NCI-H524 (cell line): ENCODE results near the gene ENGASE.

Experiments used
- DNase-seq, 2 experiments: peaks; one replicate each; lab custom pipeline; 2025; lab: John Stamatoyannopoulos, UW

Gene ENGASE

DNA sequence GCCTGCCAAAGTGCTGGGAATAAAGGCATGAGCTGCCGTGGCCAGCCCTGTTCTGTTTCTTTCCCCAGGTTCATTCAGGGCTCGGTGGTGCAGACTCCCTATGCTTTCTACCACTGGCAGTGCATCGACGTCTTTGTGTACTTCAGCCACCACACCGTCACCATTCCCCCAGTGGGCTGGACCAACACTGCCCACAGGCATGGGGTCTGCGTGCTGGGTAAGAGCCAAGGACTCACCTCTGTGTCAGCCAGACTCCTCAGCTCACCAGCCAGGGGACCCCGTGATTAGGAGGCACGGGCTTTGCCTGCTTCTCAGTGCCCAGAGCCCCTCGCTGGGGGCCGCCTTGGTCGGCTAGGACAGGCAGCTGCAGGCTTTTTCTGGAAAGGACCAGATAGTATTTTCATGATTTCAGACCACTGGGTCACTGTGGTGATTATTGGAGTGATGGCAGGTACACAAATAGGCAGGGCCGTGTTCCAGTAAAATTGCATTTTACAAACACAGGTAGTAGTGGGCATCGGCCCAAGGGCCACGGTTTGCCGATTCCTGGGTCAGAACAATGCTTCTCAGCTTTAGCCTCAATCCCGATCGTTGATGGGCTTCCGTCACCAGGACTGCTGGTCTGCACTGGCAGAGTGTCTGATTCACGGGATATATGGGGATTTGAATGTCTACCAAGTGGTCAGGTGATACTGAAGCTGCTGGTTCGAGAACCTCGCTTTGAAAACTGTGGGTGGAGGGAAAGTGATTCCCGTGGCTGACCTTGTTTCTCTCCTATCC, 5.0 kb downstream of the ENGASE start:
- no peak for DNase-seq

DNA sequence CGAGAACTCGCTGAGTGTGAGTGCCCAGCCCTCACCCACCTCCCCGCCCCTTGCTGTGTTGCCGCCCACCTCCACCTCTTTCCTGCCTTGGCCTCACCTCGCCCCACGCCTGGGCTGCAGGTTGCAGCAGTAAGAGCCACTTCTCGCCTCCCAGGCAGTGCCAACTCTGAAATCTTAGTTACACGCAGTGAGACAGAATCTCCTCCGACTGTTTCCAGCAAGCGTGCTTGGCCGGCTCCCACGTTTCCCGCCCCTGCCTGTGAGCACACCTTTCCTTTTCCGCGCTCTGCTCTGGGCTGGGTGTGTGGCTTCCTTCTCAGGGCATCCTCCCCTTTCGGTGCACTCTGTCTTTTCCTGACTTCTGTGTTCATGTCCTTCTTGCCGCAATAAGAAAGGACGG, 5.7 kb downstream of the ENGASE start:
- DNase-seq: no peak

DNA sequence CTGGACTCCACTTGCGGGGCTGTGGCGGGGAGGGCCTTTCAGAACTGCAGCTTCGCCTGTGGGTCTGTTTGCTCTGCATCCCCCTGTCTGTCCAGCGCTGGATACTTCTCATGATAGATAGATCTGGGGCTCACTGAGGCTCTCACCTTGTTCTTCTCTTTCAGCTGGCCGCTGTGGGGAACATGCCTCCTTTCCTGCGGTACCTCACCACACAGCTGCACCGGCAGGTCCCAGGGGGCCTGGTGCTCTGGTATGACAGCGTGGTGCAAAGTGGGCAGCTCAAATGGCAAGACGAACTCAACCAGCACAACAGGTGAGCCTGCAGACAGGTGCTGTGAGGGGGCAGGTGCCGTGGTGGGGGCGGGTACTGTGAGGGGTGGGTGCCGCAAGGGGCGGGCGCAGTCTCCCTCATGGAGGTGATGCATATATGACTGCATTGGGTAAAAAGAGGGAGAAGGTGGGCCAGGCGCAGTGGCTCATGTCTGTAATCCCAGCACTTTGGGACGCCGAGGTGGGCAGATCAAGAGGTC, 6.2 kb downstream of the ENGASE start:
- DNase-seq: no peak

DNA sequence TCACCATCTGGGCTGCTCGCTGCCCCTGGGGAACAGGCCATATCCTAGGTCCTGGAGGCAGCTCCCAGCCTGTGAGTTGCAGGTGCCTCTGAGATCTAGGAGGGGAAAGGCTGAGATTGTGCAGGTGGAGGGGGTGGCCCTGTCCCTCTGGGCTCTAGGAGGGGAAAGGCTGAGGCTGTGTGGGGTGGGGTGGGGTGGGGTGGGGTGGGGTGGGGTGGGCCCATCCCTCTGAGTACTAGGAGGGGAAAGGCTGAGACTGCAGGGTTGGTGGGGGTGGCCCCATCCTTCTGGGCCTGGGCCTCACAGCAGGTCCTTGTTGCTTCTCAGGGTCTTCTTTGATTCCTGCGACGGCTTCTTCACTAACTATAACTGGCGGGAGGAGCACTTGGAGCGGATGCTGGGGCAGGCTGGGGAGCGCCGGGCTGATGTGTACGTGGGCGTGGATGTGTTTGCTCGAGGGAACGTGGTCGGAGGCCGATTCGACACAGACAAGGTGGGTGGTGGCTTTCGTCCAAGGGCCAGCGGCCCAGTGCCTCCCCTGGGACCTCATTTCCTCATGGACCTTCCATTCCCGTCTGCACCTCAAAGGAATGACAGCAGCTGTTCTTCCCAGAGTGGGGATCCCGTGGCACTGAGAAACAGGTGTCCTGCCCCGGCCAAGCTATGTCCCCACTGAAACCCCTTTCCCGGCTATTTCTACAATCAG, 7.1 kb downstream of the ENGASE start:
- DNase-seq: no peak

DNA sequence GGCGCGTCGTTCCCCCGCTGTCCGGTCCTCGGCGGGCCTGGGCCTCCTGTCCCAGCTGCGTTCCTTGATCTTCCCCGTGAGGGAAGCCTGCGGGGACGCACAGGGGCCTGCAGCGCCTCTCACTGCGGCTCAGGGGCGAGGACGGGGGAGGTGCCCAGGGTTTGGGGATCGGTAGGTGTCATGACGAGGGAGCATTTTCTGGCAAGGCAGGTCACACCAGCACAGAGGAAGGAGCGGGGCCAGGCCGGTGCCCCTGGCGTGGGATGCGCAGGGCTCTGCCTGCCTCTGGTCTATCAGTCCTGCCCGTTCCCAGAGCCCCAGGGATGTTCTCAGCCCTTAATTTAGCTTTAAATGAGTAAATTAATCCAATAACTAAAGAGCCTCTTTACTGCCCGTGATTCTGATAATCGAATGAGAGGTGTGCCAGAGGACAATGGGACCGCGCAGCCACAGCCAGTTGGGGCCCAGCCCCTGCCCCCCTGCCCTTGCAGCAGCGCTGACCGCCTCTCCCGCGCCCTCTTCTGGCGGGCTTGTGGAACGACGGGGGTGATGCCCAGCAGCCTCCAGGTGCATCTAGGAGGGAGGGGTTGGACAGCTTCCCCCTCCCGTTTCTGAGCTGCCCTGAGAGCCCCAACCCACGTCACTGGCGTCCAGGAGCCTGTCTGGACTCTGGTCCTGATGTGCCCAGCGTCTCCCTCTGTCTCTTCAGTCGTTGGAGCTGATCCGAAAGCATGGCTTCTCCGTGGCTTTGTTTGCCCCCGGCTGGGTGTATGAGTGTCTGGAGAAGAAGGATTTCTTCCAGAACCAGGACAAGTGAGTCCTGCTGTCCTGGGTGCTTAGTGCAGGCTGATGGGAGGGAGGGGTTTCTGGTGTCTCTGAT, 7.9 kb downstream of the ENGASE start:
- peak; percentile 32 to 68 for DNase-seq

DNA sequence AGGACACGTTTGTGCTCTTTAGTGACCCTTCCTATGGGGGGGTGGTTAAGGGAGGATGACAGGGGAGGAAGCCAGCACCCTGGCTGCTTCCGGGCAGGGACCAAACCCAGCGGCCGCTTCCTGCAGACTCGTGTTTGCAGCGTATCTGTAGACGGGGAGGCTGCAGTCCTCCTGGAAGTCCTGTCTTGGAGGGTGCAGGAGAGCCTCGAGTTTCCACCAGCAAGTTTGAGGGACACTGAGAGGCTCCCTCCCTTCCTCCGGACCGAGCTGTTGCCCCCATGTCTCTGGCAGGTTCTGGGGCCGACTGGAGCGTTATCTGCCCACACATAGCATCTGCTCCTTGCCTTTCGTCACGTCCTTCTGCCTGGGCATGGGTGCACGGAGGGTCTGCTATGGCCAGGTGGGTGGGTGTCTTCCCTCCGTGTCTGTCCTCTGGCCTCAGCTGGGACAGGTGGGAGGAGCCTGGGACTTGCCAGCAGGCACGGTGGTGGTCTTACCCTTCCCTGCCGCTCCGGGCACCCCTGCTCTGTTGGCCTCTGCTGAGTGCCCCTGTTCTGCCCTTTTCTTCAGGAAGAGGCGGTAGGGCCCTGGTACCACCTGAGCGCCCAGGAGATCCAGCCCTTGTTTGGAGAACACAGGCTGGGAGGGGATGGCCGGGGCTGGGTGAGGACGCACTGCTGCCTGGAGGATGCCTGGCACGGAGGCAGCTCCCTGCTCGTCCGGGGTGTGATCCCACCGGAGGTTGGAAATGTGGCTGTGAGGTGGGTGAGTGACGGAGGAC, 8.8 kb downstream of the ENGASE start:
- no peak for DNase-seq

DNA sequence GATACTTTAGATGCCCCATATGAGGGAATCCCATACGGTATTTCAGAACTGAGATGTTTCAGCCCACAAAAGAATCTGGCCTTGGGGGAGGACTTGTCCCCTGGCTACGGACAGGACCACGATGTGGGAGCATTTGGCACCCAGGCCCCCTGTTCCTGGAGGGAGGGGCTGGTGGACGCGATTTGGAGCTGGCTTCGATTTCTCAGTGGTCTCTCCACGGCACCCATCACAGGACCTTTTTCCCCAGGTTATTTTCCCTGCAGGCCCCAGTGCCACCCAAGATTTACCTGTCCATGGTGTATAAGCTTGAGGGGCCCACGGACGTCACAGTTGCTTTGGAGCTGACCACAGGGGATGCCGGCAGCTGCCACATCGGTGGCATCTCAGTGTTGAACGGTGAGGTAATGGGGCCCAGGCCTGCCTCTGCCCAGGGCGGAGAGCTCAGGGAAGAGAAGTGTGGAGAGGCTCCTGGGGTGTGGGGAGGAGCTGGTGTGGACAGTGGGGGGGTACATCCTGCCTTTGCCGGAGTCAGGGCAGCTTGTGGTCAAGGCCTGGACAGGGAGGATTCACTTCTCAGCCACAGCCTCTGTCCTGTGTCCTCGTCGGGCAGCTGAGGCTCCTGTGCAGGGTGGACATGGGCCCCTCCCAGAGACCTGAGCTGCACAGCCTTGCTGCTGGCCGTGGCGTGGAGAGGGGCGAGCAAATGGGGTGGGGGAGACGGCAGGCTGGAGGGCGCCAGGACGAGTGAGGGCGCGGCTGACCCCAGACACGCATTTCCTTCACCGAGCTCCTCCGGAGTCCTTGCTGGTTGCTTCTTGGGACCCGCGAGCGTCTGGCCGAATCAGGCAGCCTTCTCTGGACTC, 9.9 kb downstream of the ENGASE start:
- DNase-seq: no peak

DNA sequence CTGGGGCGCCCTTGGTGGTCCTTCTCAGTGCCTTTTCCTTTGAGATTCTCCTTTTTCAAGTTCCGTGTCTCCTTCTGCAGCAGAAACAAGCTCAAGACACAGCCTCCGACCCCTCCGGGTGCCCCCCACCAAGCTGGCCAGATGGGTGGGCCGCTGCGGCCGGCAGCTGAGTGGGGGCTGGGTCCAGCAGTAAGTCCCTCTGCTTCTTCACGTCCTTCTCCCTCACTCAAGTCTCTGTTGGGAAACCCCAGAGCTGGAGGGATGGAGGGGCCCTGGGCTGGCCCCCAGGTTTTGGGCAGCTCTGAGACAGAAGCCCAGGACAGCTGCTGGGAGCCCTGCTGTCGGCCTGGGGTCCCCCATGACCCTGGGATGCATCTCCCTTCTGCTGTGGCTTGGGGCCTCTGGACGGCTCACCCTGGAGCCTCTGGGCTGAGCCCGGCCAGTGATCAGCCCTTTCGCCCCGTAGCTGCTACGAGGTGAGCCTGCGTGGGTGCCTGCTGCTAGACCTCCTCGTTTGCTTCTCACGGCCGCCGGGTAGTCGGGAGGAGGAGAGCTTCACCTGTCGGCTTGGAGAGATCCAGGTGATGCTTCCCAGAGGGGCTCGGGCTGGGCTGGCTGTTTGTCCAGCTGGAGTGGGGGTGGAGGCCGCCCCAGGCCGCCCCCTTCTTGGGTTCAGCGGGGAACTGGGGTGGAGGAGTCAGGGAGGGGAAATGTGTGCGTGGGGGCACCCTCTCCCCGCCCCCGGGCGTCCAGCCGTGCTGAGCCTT, 10.7 kb downstream of the ENGASE start:
- no peak for DNase-seq

DNA sequence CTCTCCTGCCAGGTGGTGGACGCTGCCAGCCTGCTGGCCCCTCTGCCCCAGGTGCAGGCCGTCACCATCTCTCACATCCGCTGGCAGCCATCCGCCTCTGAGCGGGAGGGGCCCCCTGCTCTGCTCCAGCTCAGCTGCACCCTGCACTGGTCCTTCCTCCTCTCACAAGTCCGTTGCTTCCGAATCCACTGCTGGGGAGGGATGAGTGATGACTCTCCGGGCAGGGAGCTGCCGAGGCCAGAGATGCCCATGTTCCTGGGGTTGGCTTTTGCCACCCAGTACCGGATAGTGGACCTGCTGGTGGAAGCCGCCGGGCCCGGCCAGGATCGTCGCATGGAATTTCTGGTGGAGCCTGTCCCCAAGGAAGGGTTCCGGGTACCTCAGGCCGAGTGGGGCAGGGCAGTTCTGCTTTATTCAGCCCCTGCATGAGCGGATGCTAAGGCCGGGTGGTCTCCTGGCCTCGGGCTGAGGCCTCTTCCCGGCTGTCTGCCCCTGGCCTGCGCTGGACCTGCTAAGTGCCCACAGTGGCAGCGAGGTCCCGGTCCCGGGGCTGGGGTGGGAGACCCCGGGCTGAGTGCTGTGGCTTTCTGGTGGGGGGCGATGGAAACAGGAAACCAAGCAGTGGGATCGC, 11.4 kb downstream of the ENGASE start:
- no peak for DNase-seq

DNA sequence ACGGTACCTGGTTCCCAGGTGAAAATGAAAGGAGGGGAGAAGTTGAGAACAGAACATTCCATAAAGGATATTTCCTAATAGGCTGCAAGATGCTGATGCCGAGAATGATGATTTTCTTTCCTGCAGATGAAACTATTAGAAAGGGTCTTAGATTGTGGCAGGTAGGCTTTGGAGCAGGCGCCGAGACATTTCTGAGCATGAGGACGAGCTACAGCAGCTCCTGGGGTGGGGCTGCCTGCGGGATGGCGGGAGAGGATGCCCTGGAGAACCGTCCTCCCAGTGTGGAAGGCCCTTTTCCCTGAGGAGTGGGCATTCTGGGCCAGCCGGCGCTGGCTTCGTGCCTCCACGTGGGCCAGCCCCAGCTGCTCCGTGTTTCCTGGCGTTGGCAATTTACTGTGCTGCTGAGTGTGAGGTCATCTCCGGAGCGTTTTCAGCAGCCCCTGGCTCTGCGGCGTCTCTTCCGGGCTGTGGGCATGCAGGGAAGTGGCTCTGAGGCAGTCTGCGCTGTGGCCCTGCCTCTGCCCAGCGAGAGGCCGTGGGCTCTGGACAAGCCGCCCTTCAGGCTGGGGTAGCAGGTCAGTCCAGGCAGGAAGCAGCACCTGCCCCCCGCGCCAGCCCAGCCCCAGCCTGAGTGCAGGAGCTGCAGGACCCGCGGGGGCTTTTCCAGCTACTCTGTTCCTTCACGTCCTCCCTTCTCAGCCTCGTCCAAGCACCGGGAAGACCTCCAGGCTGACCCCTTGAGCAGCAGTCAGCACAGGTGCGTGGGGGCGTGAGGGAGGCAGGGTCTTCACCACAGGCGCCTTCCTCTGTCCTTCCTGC, 12.2 kb downstream of the ENGASE start:
- no peak for DNase-seq

DNA sequence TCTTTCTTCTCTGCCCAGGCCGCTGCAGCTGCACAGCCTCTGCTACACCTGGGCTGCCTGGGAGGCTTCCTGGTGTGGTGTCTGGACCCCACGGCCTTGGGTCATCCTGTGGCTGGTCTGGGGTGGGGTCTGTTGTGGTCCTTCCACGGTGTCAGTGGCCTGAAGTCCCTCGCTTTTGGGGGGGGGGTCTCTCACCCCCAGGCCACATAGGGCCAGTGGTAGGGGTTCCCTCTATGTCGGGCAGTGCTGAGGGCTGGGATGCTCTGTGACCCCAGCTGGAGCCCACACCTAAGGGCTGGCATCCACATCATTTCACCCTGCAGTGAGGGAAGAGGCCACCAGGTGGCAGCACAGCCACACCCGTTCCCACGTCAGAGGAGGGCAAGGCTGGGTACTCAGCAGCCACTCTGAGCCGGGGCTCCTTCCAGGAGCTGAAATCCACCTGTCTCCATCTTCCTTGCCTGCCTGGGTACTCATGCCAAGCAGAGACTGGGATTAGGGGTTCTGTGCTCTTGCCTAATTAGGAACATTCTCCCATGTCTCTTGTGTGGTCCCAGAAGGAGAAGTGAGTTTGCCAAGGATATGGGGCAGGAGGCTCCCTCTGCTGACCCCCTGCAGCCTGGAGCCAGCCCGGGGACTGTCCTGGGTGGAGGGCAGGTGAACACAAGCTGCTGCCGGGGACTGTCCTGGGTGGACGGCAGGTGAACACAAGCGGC, 13.0 kb downstream of the ENGASE start:
- peak; percentile 85 to 94 for DNase-seq

DNA sequence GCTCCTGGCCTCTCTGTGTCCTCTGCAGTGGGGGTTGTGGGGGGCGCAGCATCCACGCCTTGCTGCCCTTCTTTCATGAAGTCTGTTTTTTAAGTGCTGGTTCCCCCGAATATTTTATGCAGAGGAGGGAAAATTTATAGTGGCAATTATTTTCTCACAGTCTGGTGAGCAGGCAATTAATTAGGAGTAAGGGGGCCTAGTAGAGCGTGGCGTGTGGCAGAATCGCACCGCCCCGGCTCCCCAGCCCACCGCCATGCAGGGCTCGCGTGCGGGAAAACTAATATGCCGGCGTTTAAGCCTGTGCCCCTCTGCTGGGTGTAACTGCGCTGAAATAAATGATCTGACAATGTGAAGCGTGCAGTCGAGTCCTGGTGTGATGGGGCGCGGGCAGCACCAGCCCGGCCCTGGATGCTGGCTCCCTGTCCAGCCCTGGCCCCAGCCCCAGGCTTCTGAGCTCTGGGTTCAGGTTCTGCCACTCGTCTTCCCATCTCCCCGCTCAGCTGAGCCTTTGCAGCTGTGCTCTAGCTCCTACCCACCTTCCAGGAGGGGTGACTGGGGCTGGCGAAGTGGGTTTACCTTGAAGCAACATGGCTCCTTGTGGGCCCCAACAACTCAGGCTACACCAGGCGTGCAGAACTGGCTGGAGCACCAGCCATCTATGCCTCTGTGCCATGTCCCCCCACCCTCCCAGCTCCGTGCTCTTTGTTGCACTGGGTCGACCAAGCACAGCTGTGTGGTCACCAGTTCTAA, 13.8 kb downstream of the ENGASE start:
- DNase-seq: no peak

DNA sequence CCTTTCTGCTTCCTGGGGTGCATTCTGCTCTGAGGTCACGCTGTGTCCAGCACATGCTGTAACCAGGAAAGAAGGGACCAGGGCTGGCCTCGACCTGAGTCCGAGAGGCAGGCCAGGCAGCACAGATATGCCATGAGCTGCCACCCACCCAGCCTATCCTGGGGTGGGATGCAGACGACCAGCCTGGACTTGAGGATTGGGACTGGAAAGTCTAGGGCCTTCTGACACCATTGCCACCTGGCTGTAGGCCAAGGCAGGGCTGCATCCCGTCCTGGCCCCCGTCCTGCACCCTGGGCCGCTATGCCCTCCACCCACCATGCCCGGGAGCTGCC, 14.3 kb downstream of the ENGASE start:
- no peak for DNase-seq

DNA sequence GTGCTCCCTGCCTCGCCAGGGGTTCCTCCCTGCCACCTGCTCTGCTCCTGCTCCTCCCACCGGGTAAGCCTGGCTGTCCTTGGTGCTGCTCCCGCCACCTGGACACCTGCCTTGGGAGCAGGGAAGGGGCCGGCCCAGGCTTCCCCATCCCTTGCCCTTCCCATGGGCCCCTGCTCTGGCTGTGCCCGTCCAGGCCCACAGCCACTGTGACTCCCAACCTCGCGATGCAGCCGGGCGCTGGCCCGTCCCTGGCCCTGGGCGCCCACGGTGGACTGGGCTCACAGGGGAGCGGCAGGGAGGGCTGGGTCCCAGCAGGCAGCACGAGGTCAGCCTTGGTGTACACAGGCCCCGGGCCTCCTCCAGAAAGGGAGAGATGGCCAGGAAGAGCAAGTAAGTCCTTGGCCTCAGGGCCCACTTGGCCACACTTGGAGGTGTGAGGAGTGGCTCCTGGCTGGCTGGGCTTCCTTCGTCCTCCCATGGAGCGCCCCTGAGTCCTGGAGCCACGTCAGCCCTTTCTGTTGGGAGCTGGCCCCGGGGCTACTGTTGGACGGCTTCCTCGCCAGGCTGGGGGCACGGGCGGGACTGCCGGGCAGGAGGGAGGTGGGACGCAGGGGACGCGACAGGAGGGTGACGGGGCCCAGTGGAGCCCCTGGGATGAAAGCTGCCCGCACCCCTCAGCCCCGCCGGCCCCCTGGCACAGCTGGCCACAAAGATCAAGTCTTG, 15.3 kb downstream of the ENGASE start:
- no peak for DNase-seq

DNA sequence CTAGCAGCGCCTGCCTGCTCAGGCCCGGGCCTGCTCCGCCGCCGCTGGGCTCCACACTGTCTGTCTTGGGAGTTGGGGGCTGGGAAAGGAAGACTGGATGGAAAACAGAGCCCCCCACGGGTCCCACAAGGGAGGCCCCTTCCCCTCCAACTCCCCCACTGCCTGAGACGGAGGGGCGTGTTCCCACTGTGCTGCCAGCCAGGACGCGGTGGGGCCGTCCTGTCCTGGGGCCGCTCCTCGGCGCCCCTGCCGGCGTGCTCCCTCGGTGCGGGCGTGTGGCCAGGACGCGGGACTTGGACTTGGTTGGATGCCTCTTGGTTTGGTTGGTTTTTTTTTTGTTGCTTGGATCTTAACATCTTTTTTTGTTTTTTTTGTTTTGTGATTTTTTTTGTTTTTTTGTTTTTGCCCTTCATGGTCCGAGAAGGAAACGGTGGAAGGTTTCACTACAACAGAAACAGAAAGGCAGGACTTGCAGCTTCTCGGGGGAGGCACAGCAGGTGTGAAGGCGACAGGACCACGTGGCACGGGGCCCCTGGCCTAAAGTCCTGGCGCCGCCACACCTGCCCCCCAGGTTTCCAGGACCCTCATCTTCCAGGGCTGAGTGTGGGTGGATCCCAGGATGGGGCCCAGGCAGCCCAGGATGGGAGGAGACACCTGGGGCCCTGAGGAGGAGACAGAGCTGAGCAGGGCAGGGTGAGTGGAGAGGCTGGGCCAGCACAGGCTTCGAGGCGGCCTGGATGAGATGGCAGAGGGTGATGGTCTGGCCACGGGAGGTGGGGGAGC, 16.0 kb downstream of the ENGASE start:
- no peak for DNase-seq

DNA sequence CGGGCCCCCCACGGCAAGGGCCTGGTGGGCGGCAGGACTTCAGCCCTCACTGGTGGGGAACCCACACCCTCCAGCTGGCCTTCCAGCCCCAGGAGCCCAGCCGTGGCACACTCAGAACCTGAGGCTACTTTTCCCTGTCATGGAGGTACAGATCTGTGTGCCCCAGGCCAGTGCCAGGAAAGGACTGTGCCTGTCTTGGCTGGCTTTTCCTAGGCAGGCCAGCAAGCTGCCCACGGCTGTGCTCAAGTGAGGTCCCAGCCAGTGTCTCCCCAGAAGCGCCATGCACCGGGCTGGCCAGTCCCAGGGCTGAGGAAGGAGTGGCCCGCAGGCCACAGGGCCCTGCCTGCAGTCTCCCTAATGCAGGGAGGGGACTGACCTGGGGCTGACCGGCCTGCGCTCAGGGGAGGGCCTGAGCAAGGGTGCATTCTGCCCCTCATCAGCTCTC, 16.6 kb downstream of the ENGASE start:
- DNase-seq: no peak
